ENCODE results near the gene RASGRF1. TPM values are rescaled to one million over a fixed set of nuclear protein-coding genes. Genes with fewer than 3 reads are reported as not detected.
"Not testable (repeated sequence)": the region's sequence is repeated elsewhere in the genome, so short reads cannot be mapped to it uniquely, and the experiment has no call there.

The RASGRF1 gene
- total and polyA plus RNA-seq, 5 donors = 0.05 to 0.12 TPM; not detected in 3

DNA sequence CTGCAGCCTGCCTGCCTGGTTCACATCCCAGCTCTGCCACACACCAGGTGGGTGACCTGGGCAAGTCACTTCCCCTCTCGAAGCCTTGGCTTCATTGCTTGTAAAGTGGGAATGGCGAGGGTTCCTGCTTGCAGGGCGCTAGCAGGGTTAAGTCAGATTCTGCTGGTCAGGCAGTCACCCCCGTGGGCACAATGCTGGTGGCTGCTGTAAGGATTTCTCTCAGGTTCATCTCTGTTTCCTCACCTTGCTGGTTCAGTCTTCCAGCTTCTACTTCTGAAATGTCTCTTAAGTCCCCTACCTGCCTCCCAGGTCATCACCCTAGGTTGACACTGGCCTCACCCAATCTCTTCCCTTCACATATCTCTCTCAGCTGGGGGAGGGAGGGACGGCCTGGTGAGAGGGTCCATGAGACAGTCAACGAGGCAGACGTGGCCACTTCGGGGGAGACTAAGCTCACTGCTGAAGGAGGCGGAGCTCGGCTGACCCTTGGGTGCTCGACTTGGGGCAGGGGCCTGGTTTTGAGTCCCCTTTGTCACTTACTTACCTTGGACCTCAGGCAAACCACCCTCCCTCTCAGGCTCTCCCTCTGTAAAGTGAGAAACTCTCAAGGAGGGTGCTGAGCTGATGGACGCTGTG is 157.3 kb downstream of the RASGRF1 start:
- intact Hi-C loops (cut with DNase I) = no loop called here
- Histone ChIP-seq H3K4me1 (ENCODE audit: control insufficient read depth, insufficient read depth, low read length) (peaks cover 8% of the 10 kb centered on the region), H3K27ac (ENCODE audit: low read length) (no peak overlapping the region), H3K27me3 (ENCODE audit: control insufficient read depth, insufficient read depth) (no peaks in the 10 kb centered on the region), H3K4me3 (ENCODE audit: low read length) (no peak overlapping the region), H3K9me3 (ENCODE audit: control insufficient read depth, low read length) (no peaks in the 10 kb centered on the region)
- DNase-seq = no peak
- 75% methylated on average over 12 of the region's 12 CpGs for WGBS
- no peak for ATAC-seq

DNA sequence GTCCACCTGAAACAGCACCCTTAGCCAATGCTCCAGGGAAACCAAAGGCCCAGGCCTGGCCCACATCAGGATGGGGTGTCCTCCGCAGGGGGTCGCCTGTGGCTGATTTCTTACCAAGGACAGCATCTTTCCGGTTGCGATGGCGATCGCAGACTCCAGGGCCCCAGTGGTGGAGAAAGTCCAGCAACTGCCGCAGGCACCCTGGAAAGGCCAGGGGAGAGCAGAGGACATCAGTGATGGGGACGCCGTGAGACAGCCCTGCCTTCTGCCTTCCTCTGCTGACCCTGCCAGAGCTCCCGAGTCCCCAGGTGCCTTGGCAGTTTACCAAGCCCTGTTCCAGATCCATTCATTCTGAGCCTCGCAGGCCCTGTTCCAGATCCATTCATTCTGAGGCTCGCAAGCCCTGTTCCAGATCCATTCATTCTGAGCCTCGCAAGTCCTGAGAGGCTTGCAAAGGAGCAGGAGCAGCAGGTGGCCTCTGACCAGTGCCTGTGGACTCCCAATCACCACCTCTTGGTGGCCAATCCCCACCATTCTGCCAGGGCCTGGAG is 158.2 kb downstream of the RASGRF1 start:
- WGBS = 80% methylated on average over 13 of the region's 13 CpGs
- Histone ChIP-seq H3K27me3 (ENCODE audit: control insufficient read depth, insufficient read depth) (no peaks in the 10 kb centered on the region), H3K27ac (ENCODE audit: low read length) (no peak overlapping the region), H3K4me1 (ENCODE audit: control insufficient read depth, insufficient read depth, low read length) (peaks cover 8% of the 10 kb centered on the region), H3K9me3 (ENCODE audit: control insufficient read depth, low read length) (no peaks in the 10 kb centered on the region), H3K4me3 (ENCODE audit: low read length) (no peak overlapping the region)
- ATAC-seq (no peak), DNase-seq (no peak)
- intact Hi-C loops (cut with DNase I) = no loop called here

DNA sequence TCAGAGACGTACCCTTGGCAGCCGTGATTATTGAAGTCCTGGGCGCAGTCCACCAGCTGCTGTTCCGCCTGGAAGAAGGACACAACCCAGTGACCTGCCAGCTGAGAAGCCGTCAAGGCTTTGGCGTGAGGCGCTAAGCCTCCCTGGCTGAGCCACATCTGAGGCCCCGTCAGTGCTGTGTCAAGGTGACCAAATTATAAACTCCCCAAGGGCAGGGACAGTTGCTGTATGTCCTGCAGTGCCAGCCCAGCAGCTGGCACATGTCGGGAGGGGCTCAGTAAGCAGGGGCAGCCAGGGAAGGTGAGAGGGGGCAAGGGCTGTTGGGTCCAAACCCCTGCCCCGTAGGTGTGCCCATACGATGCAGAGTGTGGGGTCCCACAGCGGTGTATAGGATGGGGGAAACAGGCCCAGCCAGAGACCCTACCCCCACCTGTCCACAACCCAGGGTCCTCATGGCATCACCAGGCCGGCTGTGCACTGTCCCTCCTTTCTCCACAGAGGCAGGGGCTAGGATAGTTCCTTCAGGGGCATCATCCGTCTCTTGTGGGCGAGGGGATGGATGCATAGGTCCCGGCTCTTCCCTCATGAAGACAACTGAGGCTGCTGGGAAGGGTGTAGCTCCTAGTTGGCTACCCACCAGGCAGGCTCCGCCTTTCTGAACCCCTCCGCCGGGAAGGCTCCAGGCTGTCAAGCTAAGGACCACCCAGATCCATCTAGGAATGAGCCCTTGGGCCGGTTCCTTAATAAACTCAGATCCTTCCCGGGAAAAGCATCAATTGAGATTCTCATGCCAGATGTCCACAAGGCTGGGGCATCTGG is 158.9 kb downstream of the RASGRF1 start:
- H3K4me1 ChIP-seq (ENCODE audit: control insufficient read depth, insufficient read depth, low read length) = peaks cover 8% of the 10 kb centered on the region
- WGBS = 79% methylated on average over 21 of the region's 21 CpGs
- H3K9me3 ChIP-seq (ENCODE audit: control insufficient read depth, low read length) = no peaks in the 10 kb centered on the region
- DNase-seq = no peak
- H3K4me3 ChIP-seq (ENCODE audit: low read length) = no peak overlapping the region
- intact Hi-C loops (cut with DNase I) = no loop called here
- H3K27ac ChIP-seq (ENCODE audit: low read length) = no peak overlapping the region
- no peaks in the 10 kb centered on the region for H3K27me3 ChIP-seq (ENCODE audit: control insufficient read depth, insufficient read depth)
- ATAC-seq = no peak

DNA sequence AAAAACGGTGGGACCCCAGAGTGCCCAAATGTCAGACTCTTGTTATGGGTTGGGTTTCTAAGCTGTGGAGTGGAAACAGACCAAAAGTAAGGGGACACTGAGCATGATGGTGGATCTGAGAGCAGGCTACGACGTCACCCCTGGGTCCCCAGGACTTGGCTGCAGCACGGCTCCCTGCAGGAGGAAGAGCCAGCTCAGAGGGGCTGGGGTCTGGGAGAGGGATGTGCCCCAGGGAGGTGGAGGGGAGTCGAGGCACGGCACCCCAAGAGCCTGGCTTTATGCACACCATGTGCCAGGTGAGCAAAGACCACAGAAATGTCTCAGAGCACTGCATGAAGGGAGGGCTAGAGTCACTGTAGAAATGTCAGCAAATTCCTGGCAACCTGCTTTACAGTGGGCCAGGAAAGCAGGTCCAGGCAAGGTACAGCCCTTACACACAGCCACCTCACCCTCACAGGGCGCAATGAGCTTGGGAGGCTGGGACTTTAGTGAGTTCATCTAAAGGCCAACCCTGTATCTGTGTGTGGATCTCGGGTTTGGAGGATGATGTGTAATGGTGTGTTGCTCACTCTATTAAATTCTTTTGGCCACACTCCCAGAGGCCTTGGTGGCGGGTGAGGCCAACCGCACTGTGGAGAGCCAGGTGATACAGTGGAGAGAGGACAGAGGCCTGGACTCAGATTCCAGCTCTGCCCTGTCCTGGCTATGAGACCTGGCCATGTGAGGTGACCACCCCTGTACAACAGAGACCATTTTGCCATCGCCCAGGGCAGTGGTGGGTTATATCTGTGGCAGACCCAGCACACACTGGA is 159.8 kb downstream of the RASGRF1 start:
- no peak overlapping the region for H3K4me3 ChIP-seq (ENCODE audit: low read length)
- H3K4me1 ChIP-seq (ENCODE audit: control insufficient read depth, insufficient read depth, low read length) = peaks cover 8% of the 10 kb centered on the region
- no peak overlapping the region for H3K27ac ChIP-seq (ENCODE audit: low read length)
- DNase-seq = no peak
- intact Hi-C loops (cut with DNase I) = no loop called here
- H3K9me3 ChIP-seq (ENCODE audit: control insufficient read depth, low read length) = no peaks in the 10 kb centered on the region
- H3K27me3 ChIP-seq (ENCODE audit: control insufficient read depth, insufficient read depth) = no peaks in the 10 kb centered on the region
- WGBS = 71% methylated on average over 11 of the region's 11 CpGs
- ATAC-seq = peak; percentile 12 to 30

DNA sequence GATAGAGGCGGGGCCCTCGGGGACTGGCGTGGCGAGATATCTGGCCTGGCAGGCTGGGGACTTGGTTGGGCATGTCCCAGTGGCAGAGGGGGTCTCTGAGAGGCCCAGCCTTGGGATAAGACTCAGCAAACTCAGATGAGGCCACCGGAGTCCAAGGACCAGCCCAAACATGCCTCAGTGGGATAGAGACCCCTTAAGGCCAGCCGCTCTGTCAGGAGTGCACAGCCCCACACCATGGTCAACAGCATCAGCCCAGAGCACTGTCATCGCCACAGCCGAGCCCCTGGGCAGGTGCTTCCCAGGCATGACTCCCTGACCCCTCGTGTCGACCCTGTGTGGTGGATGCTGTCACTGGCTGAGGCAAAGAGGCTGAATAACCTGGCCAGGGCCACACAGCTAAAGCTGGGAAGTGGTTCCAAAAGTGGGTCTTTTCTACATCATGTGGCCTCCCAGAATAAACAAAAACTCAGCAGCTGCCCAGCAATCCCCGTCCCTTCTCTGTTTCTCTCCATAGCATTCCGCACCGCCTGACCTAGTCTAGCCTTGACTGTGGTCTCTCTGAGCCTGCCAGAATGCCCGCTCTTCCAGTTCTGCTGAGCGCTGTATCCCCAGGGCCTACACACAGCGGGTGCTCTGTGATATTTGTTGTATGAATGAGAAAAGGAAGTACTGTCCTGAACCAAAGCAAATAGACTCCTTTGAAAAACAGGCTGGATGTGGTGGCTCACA is 160.9 kb downstream of the RASGRF1 start:
- H3K27me3 ChIP-seq (ENCODE audit: control insufficient read depth, insufficient read depth) = no peaks in the 10 kb centered on the region
- peaks cover 8% of the 10 kb centered on the region for H3K4me1 ChIP-seq (ENCODE audit: control insufficient read depth, insufficient read depth, low read length)
- ATAC-seq = no peak
- H3K4me3 ChIP-seq (ENCODE audit: low read length) = no peak overlapping the region
- WGBS = 92% methylated on average over 16 of the region's 16 CpGs
- H3K9me3 ChIP-seq (ENCODE audit: control insufficient read depth, low read length) = no peaks in the 10 kb centered on the region
- intact Hi-C loops (cut with DNase I) = no loop called here
- H3K27ac ChIP-seq (ENCODE audit: low read length) = no peak overlapping the region
- DNase-seq = no peak

DNA sequence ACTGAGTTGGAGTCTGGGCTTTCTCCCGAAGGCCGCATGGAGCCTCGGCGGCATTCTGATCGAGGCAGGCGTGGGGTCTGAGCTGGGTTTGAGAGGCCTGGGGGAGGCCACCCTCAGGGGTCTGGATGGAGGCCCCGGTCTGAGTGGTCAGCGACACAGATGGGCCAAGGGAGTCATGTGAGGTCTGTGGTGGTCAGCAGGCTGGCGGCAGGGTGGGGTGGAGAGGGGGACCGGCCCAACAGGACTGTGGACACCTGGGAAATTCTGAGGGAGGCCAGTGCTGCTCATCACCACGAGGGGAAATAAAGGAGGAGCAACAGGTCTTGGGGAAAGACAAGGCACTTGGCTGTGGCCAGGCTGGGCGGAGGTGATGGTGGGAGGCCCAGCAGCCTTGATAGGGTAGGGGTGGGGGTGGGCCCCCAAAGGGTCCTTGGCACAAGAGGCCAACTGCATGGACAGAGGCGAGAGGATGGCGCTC is 161.9 kb downstream of the RASGRF1 start:
- no peak overlapping the region for H3K4me3 ChIP-seq (ENCODE audit: low read length)
- 93% methylated on average over 14 of the region's 14 CpGs for WGBS
- H3K27ac ChIP-seq (ENCODE audit: low read length) = no peak overlapping the region
- DNase-seq (no peak), ATAC-seq (no peak)
- intact Hi-C loops (cut with DNase I) = no loop called here
- peaks cover 3% of the 10 kb centered on the region for H3K4me1 ChIP-seq (ENCODE audit: control insufficient read depth, insufficient read depth, low read length)
- no peaks in the 10 kb centered on the region for H3K27me3 ChIP-seq (ENCODE audit: control insufficient read depth, insufficient read depth)
- H3K9me3 ChIP-seq (ENCODE audit: control insufficient read depth, low read length) = no peaks in the 10 kb centered on the region

DNA sequence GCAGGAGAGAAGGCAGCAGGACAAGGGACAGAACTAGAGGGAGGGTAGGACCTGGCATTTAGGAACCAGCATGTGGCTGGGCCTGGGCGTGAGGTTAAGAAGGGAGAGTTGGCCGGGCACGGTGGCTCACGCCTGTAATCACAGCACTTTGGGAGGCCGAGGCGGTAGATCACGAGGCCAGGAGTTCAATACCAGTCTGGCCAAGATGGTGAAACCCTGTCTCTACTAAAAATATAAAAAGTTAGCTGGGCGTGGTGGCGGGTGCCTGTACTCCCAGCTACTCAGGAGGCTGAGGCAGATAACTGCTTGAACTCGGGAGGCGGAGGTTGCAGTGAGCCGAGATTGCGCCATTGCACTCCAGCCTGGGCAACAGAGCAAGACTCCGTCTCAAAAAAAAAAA is 162.4 kb downstream of the RASGRF1 start:
- ATAC-seq; H3K4me1 ChIP-seq (ENCODE audit: control insufficient read depth, insufficient read depth, low read length); H3K4me3 ChIP-seq (ENCODE audit: low read length); H3K27ac ChIP-seq (ENCODE audit: low read length); H3K27me3 ChIP-seq (ENCODE audit: control insufficient read depth, insufficient read depth); DNase-seq; intact Hi-C loops (cut with DNase I); H3K9me3 ChIP-seq (ENCODE audit: control insufficient read depth, low read length): not testable (repeated sequence)
- WGBS = 94% methylated on average over 14 of the region's 14 CpGs

DNA sequence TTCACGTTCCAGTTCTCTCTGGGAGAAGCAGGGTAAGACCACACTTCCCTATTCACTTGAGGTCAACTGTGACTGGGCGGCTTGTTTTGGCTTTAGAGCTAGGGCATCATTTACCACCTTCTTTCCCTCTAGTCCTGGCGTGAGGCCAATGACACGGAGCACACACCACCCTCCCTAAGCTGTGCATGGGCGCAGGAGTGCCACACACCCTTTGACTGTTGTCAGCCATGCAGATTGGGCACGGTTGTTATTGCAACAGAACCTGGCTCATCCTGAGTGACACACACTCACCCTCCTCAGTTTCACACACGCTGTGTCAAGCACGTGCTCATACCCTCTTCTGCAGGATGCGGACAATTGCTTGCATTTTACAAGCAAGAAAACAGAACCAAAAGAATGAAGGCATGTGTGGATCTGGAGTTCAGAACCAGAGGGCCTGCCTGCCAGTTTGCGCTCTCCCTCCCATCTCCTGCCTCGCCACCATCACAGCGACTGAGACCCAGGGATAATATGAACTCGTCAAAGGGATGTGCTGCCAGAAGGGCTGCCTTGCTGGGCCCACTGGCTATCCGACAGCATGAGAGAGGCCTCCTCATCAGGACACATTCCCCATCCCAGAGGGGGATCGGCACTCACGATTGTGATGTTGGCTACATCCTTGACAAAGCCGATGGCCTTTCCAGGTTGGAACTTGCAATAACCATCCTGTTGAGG is 163.3 kb downstream of the RASGRF1 start:
- Histone ChIP-seq H3K27me3 (ENCODE audit: control insufficient read depth, insufficient read depth) (no peaks in the 10 kb centered on the region), H3K4me3 (ENCODE audit: low read length) (no peak overlapping the region), H3K27ac (ENCODE audit: low read length) (no peak overlapping the region), H3K9me3 (ENCODE audit: control insufficient read depth, low read length) (no peaks in the 10 kb centered on the region), H3K4me1 (ENCODE audit: control insufficient read depth, insufficient read depth, low read length) (peaks cover 2% of the 10 kb centered on the region)
- no peak for DNase-seq
- no peak for ATAC-seq
- WGBS = 82% methylated on average over 17 of the region's 17 CpGs
- intact Hi-C loops (cut with DNase I) = no loop called here

DNA sequence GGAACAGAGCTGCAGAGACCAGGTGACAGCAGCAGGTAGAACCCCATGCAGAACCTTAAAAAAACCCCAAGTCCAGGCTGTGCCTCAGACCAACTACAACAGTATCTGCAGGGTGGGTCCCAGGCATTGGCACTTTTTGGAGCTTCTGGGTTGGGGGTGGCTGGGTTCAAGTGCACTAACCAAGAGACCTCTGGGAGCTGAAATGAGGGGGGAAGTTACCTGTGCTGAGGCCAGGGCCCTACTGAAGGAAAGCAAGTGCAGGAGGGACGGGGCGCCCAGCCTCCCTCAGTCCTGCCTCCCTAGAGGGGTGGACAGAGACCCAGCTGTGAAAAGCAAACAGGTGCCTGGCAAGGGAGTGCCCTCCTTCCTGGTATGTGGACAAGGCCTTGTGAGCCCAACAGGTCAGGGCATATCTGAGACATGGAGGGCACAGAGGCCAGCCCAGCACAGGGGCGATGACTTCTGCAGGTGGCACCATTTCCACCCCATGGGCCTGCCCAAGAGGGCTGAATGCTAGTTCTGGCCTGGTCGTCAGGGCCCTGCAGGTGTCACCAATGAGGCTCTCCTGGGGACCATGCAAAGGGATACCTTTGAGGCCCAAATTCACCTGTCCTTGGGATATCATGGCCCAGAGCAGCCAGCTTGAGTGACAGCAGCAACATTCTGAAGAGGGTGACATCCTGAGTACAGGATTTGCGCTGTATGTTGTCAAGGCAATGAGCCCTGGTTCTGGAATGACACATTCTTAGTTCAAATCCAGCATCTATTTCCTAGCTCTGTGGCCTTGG is 164.4 kb downstream of the RASGRF1 start:
- intact Hi-C loops (cut with DNase I) = no loop called here
- ATAC-seq (peak in 1 of 2 donors; percentile 2), DNase-seq (no peak)
- Histone ChIP-seq H3K4me1 (ENCODE audit: control insufficient read depth, insufficient read depth, low read length) (peaks cover 2% of the 10 kb centered on the region), H3K27ac (ENCODE audit: low read length) (no peak overlapping the region), H3K27me3 (ENCODE audit: control insufficient read depth, insufficient read depth) (no peaks in the 10 kb centered on the region), H3K9me3 (ENCODE audit: control insufficient read depth, low read length) (no peaks in the 10 kb centered on the region), H3K4me3 (ENCODE audit: low read length) (no peak overlapping the region)
- WGBS = 91% methylated on average over 5 of the region's 5 CpGs

Measured in right cardiac atrium (tissue), 5 donors.